ENCODE results near the gene CCR1. TPM values are rescaled to one million over a fixed set of nuclear protein-coding genes. Genes with fewer than 3 reads are reported as not detected.

The CCR1 gene
- total RNA-seq, 1 donor: 1.1 TPM

GRCh38 chr3:46242120-46242519, 34.0 kb upstream of the CCR1 start, which contains the start of gene CCR3:
CCR3 (plus strand) TSS chr3:46242460; CDS start chr3:46265159, 22,699 bp downstream.
- no peak for DNase-seq (ENCODE audit: insufficient read length, low spot score, missing footprints)
- no peak within 1 kb of the TSS for H3K4me3 ChIP-seq (ENCODE audit: insufficient read depth, low read length)
- no peak for TF ChIP-seq CTCF (IDR thresholded peaks at IDR 0.05; ENCODE audit: extremely low read depth, low read depth, low read length)

GRCh38 chr3:46239952-46240351, 31.8 kb upstream of the CCR1 start:
- no peak overlapping the region for H3K4me3 ChIP-seq (ENCODE audit: insufficient read depth, low read length)
- TF ChIP-seq CTCF (IDR thresholded peaks at IDR 0.05; ENCODE audit: extremely low read depth, low read depth, low read length): no peak
- no peak overlapping the region for H3K4me2 ChIP-seq (ENCODE audit: insufficient read depth, low read length)
- no peaks in the 10 kb centered on the region for H3K4me1 ChIP-seq (ENCODE audit: insufficient read depth, low read length)
- DNase-seq (ENCODE audit: insufficient read length, low spot score, missing footprints): no peak
- H3K36me3 ChIP-seq (ENCODE audit: insufficient read depth, low read length): no peaks in the 10 kb centered on the region
- no peaks in the 10 kb centered on the region for H3K9me3 ChIP-seq (ENCODE audit: low read depth, low read length)
- H4K20me1 ChIP-seq (ENCODE audit: insufficient read depth, low read length): no peaks in the 10 kb centered on the region
- H3K79me2 ChIP-seq (ENCODE audit: insufficient read depth, low read length): no peaks in the 10 kb centered on the region
- H3K27me3 ChIP-seq (ENCODE audit: insufficient read depth, low read length): peaks cover 28% of the 10 kb centered on the region
- H2AFZ ChIP-seq (ENCODE audit: low read length): no peak overlapping the region
- no peak overlapping the region for H3K27ac ChIP-seq (ENCODE audit: low read depth, low read length)

More at GRCh38 chr3:46242120-46242519, 34.0 kb upstream of the CCR1 start, which contains the start of gene CCR3:
- Histone ChIP-seq H3K9me3 (ENCODE audit: low read depth, low read length) (no peaks in the 10 kb centered on the region), H3K4me1 (ENCODE audit: insufficient read depth, low read length) (no peaks in the 10 kb centered on the region), H3K4me2 (ENCODE audit: insufficient read depth, low read length) (no peak within 1 kb of the TSS), H3K79me2 (ENCODE audit: insufficient read depth, low read length) (no peaks in the 10 kb centered on the region), H3K27me3 (ENCODE audit: insufficient read depth, low read length) (peaks cover 16% of the 10 kb centered on the region), H4K20me1 (ENCODE audit: insufficient read depth, low read length) (no peaks in the 10 kb centered on the region), H2AFZ (ENCODE audit: low read length) (no peak within 1 kb of the TSS), H3K36me3 (ENCODE audit: insufficient read depth, low read length) (no peaks in the 10 kb centered on the region), H3K27ac (ENCODE audit: low read depth, low read length) (no peak within 1 kb of the TSS)

GRCh38 chr3:46239301-46239938, 31.3 kb upstream of the CCR1 start:
- Histone ChIP-seq H3K4me2 (ENCODE audit: insufficient read depth, low read length) (no peak overlapping the region), H4K20me1 (ENCODE audit: insufficient read depth, low read length) (no peaks in the 10 kb centered on the region), H2AFZ (ENCODE audit: low read length) (no peak overlapping the region), H3K36me3 (ENCODE audit: insufficient read depth, low read length) (no peaks in the 10 kb centered on the region), H3K4me1 (ENCODE audit: insufficient read depth, low read length) (no peaks in the 10 kb centered on the region), H3K9me3 (ENCODE audit: low read depth, low read length) (no peaks in the 10 kb centered on the region), H3K79me2 (ENCODE audit: insufficient read depth, low read length) (no peaks in the 10 kb centered on the region), H3K27ac (ENCODE audit: low read depth, low read length) (no peak overlapping the region), H3K27me3 (ENCODE audit: insufficient read depth, low read length) (peaks cover 31% of the 10 kb centered on the region), H3K4me3 (ENCODE audit: insufficient read depth, low read length) (no peak overlapping the region)
- TF ChIP-seq CTCF (IDR thresholded peaks at IDR 0.05; ENCODE audit: extremely low read depth, low read depth, low read length): no peak
- no peak for DNase-seq (ENCODE audit: insufficient read length, low spot score, missing footprints)

GRCh38 chr3:46238386-46238785, 30.3 kb upstream of the CCR1 start:
- Histone ChIP-seq H3K9me3 (ENCODE audit: low read depth, low read length) (no peaks in the 10 kb centered on the region), H3K4me1 (ENCODE audit: insufficient read depth, low read length) (no peaks in the 10 kb centered on the region), H2AFZ (ENCODE audit: low read length) (no peak overlapping the region), H3K4me2 (ENCODE audit: insufficient read depth, low read length) (no peak overlapping the region), H3K36me3 (ENCODE audit: insufficient read depth, low read length) (no peaks in the 10 kb centered on the region), H3K4me3 (ENCODE audit: insufficient read depth, low read length) (no peak overlapping the region), H3K27me3 (ENCODE audit: insufficient read depth, low read length) (peaks cover 38% of the 10 kb centered on the region), H4K20me1 (ENCODE audit: insufficient read depth, low read length) (no peaks in the 10 kb centered on the region), H3K27ac (ENCODE audit: low read depth, low read length) (no peak overlapping the region), H3K79me2 (ENCODE audit: insufficient read depth, low read length) (no peaks in the 10 kb centered on the region)
- TF ChIP-seq CTCF (IDR thresholded peaks at IDR 0.05; ENCODE audit: extremely low read depth, low read depth, low read length): no peak
- DNase-seq (ENCODE audit: insufficient read length, low spot score, missing footprints): no peak

Data from osteoblast (primary cell).